Nephron (organoid): Measurements from ENCODE around the gene TIAM1.

Experiments used
- H3K27ac Mint-ChIP-seq, 3 experiments: 2 replicates each; pipeline ENCODE4 v1.8.0; 2020; ENCODE audit warnings: mixed read lengths in 3 of 3, mild to moderate bottlenecking in 2 of 3, moderate library complexity in 1 of 3
- H3K27me3 Mint-ChIP-seq: 2 replicates; pipeline ENCODE4 v1.8.0; 2021; ENCODE audit warnings: low read depth, mild to moderate bottlenecking, moderate library complexity, mixed read lengths
- H3K36me3 Mint-ChIP-seq: 2 replicates; pipeline ENCODE4 v1.8.0; 2020; ENCODE audit warnings: low read depth, mixed read lengths
- H3K4me1 Mint-ChIP-seq: 2 replicates; pipeline ENCODE4 v1.8.0; 2020; ENCODE audit warnings: mixed read lengths
- H3K4me3 Mint-ChIP-seq, 3 experiments: 2 replicates each; pipeline ENCODE4 v1.8.0; 2020; ENCODE audit warnings: mild to moderate bottlenecking in 3 of 3, mixed read lengths in 3 of 3, moderate library complexity in 2 of 3
- H3K9me3 Mint-ChIP-seq: 2 replicates; pipeline ENCODE4 v1.8.0; 2020; ENCODE audit warnings: mixed read lengths
- TF ChIP-seq, protein P1 (sequence below), 3 experiments: fragments of 200-600 bp; sonication (generic); IDR thresholded peaks; one replicate each; pipeline ENCODE4 v1.5.0; 2021; ENCODE audit warnings: antibody characterized with exemption in 3 of 3; ENCODE audit not compliant: unreplicated experiment in 3 of 3

TIAM1 gene

DNA sequence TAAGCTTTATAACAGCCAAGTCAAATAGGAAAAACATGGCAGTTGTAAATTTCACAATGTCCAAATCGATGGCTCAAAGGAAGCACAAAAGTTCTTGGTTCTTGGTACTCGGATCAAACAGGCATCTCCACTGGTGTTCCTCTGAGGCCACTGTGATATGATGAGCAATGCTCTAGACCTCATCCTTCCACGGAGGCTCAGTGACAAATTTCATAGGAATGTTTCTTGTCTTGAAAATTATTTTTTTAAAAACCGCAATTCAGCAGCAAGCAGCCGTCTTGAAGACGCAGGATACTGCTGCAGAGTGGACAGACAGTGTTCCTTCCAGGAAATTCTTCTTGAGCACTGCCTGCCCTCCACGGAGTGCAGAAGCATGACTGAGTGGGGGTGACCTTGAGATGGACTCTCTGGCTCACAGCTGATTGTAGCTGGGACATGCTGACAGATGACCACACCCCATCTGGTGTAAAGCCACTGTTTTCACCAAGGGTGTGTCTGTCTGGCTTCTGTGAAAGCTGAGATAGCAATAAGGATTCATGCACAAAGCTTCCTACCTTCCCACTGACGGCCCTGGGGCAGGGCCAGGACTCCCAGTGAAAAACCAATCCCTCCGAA lies 61.9 kb downstream of the TIAM1 start:
- TF ChIP-seq, protein P1, sequence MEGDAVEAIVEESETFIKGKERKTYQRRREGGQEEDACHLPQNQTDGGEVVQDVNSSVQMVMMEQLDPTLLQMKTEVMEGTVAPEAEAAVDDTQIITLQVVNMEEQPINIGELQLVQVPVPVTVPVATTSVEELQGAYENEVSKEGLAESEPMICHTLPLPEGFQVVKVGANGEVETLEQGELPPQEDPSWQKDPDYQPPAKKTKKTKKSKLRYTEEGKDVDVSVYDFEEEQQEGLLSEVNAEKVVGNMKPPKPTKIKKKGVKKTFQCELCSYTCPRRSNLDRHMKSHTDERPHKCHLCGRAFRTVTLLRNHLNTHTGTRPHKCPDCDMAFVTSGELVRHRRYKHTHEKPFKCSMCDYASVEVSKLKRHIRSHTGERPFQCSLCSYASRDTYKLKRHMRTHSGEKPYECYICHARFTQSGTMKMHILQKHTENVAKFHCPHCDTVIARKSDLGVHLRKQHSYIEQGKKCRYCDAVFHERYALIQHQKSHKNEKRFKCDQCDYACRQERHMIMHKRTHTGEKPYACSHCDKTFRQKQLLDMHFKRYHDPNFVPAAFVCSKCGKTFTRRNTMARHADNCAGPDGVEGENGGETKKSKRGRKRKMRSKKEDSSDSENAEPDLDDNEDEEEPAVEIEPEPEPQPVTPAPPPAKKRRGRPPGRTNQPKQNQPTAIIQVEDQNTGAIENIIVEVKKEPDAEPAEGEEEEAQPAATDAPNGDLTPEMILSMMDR (IDR thresholded peaks at IDR 0.05; ENCODE audit: unreplicated experiment in 3 of 3), result no peak
- H3K4me3 Mint-ChIP-seq, result peak overlapping the region in 1 of 3 experiments; percentile 36
- H3K36me3 Mint-ChIP-seq, result peaks cover 4% of the 10 kb centered on the region
- peaks cover 4% of the 10 kb centered on the region for H3K27me3 Mint-ChIP-seq
- peak overlapping the region in 1 of 3 experiments; percentile 64 for H3K27ac Mint-ChIP-seq
- H3K9me3 Mint-ChIP-seq, result peaks cover under 1% of the 10 kb centered on the region
- H3K4me1 Mint-ChIP-seq, result peaks cover 5% of the 10 kb centered on the region

- H3K4me3 Mint-ChIP-seq, result no peak overlapping the region
These were observed 62.5 kb downstream of the TIAM1 start for GRCh38 chr21:31281561-31281960.

DNA sequence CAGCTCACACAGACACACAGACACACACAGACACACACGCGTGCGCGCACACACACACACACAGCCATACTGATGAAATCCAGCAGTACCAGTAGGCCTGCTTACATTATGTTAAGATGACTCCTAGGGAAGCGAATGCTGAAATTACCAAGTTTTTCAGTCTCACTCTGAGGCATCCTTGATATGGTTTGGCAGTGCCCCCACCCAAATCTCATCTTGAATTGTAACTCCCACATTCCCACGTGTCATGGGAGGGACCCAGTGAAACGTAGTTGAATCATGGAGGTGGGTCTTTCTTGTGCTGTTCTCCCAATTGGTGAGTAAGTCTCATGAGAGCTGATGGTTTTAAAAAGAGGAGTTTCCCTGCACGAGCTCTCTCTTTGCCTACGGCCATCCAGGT lies 64.1 kb downstream of the TIAM1 start:
- peaks cover 8% of the 10 kb centered on the region for H3K36me3 Mint-ChIP-seq
- H3K27me3 Mint-ChIP-seq, result peaks cover 4% of the 10 kb centered on the region
- TF ChIP-seq, protein P1 (IDR thresholded peaks at IDR 0.05; ENCODE audit: unreplicated experiment in 3 of 3), result no peak
- peaks cover 5% of the 10 kb centered on the region for H3K4me1 Mint-ChIP-seq
- no peak overlapping the region for H3K27ac Mint-ChIP-seq
- no peaks in the 10 kb centered on the region for H3K9me3 Mint-ChIP-seq
- no peak overlapping the region for H3K4me3 Mint-ChIP-seq

More at GRCh38 chr21:31281561-31281960, 62.5 kb downstream of the TIAM1 start:
- Mint-ChIP-seq H3K27me3 (peaks cover 4% of the 10 kb centered on the region), H3K4me1 (peaks cover 5% of the 10 kb centered on the region), H3K36me3 (peaks cover 4% of the 10 kb centered on the region), H3K9me3 (no peaks in the 10 kb centered on the region), H3K27ac (no peak overlapping the region)
- TF ChIP-seq, protein P1 (IDR thresholded peaks at IDR 0.05; ENCODE audit: unreplicated experiment in 3 of 3), result no peak

DNA sequence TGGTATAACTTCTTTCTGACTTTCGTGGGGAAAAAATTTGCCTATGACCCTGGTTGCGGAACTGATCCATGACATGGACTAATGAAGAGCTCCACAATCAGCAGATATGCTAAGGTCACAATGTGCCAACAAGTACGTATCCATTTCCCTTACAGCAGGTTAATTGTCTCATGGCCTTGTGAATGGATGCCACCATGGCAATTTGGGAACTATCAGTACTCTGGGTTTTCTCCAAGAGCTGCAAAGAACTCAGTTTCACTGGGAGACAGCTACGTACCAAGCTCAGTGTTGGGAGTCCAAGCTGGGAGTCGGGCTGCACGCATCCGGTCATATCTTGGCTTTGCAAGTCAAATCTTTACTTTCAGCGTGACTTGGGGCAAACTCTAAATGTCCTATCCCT lies 64.8 kb downstream of the TIAM1 start:
- Mint-ChIP-seq H3K4me1 (peaks cover 5% of the 10 kb centered on the region), H3K4me3 (no peak overlapping the region), H3K27me3 (peaks cover 4% of the 10 kb centered on the region), H3K27ac (no peak overlapping the region), H3K9me3 (no peaks in the 10 kb centered on the region), H3K36me3 (peaks cover 10% of the 10 kb centered on the region)
- TF ChIP-seq, protein P1 (IDR thresholded peaks at IDR 0.05; ENCODE audit: unreplicated experiment in 3 of 3), result no peak

- peaks cover 4% of the 10 kb centered on the region for H3K27me3 Mint-ChIP-seq
- peaks cover 12% of the 10 kb centered on the region for H3K36me3 Mint-ChIP-seq
- H3K27ac Mint-ChIP-seq, result no peak overlapping the region
- peaks cover 5% of the 10 kb centered on the region for H3K4me1 Mint-ChIP-seq
- H3K9me3 Mint-ChIP-seq, result no peaks in the 10 kb centered on the region
- TF ChIP-seq, protein P1 (IDR thresholded peaks at IDR 0.05; ENCODE audit: unreplicated experiment in 3 of 3), result no peak
- H3K4me3 Mint-ChIP-seq, result no peak overlapping the region
These were observed 65.4 kb downstream of the TIAM1 start for GRCh38 chr21:31278511-31279130.

- TF ChIP-seq, protein P1 (IDR thresholded peaks at IDR 0.05; ENCODE audit: unreplicated experiment in 3 of 3), result no peak
- Mint-ChIP-seq H3K4me1 (no peaks in the 10 kb centered on the region), H3K27ac (no peak overlapping the region), H3K9me3 (no peaks in the 10 kb centered on the region), H3K27me3 (peaks cover 4% of the 10 kb centered on the region), H3K4me3 (no peak overlapping the region), H3K36me3 (peaks cover 16% of the 10 kb centered on the region)
These were observed 67.4 kb downstream of the TIAM1 start for GRCh38 chr21:31276663-31277062.
